Measurements from ENCODE around the gene TTC28.

GRCh38 chr22:28314959-28315358, 364.7 kb downstream of the TTC28 start:
- TF ChIP-seq POLR2A (IDR thresholded peaks at IDR 0.05; ENCODE audit: low read depth) (no peak), CTCF (IDR thresholded peaks at IDR 0.05) (no peak), POLR2AphosphoS5 (IDR thresholded peaks at IDR 0.05) (no peak), EP300 (IDR thresholded peaks at IDR 0.05) (no peak)

Measured in esophagus muscularis mucosa (tissue), 4 donors.